ENCODE results near the gene PCSK2. TPM values are rescaled to one million over a fixed set of nuclear protein-coding genes. Genes with fewer than 3 reads are reported as not detected.
A peak's percentile ranks its signal among the peaks of the same experiment; 100 is the strongest.

Gene PCSK2
- total and polyA plus RNA-seq, 2 of the 8 experiments (the other 6 are each of a cell fraction or from before 2014, with no cell fraction given), result 1.9 to 4.2 TPM

- 0 out of 8 replicates have a peak overlapping the region, but pooled peaks of 1 of the 4 experiments have one; percentile 24 for H3K4me3 ChIP-seq (ENCODE audit: extremely low read depth in 1 of 4, insufficient read depth in 2 of 4, low read depth in 3 of 4, low read length in 4 of 4)
- no peaks in the 10 kb centered on the region for H3K79me2 ChIP-seq (ENCODE audit: control insufficient read depth in 1 of 2, insufficient read depth in 2 of 2, low read length in 2 of 2)
- H3K14ac ChIP-seq (ENCODE audit: insufficient read length), result no peak overlapping the region
- peak overlapping the region; percentile 40 to 43; a peak in 3 of 4 replicates for H3K4me2 ChIP-seq (ENCODE audit: insufficient read depth in 1 of 2, low read depth in 2 of 2, low read length in 2 of 2)
- peaks cover 0 to 1% (median under 1%) of the 10 kb centered on the region in 4 experiments; a peak in 3 of 7 replicates for H3K4me1 ChIP-seq (replicated peaks in 1 of 4; ENCODE audit: control insufficient read depth in 3 of 4, insufficient read depth in 4 of 4, low read length in 3 of 4)
- H4K91ac ChIP-seq (replicated peaks; ENCODE audit: insufficient read length, low read length), result no peak overlapping the region
- TF ChIP-seq EP300 (IDR thresholded peaks at IDR 0.05; ENCODE audit: borderline replicate concordance in 1 of 2, low read depth in 2 of 2, low read length in 2 of 2) (no peak), TEAD4 (IDR thresholded peaks at IDR 0.05; ENCODE audit: low read depth, low read length) (peak; percentile 40; the same call in 1 of the 2 replicates), ATF3 (IDR thresholded peaks at IDR 0.05; ENCODE audit: insufficient read depth, low read depth, low read length) (peak; percentile 74), SIX5 (IDR thresholded peaks at IDR 0.05; ENCODE audit: low read depth, low read length) (peak; percentile 81), JUN (IDR thresholded peaks at IDR 0.05; ENCODE audit: low read depth, low read length) (no peak), YY1 (IDR thresholded peaks at IDR 0.05; ENCODE audit: low read depth, low read length) (peak; percentile 76; the same call in 1 of the 2 replicates), CEBPB (IDR thresholded peaks at IDR 0.05; ENCODE audit: low read depth, low read length) (no peak)
- TF ChIP-seq, protein P1, sequence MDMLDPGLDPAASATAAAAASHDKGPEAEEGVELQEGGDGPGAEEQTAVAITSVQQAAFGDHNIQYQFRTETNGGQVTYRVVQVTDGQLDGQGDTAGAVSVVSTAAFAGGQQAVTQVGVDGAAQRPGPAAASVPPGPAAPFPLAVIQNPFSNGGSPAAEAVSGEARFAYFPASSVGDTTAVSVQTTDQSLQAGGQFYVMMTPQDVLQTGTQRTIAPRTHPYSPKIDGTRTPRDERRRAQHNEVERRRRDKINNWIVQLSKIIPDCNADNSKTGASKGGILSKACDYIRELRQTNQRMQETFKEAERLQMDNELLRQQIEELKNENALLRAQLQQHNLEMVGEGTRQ (IDR thresholded peaks at IDR 0.05; ENCODE audit: low read length), result peak; percentile 94
- H2BK120ac ChIP-seq (replicated peaks; ENCODE audit: low read depth, low read length), result no peak overlapping the region
- no peak overlapping the region for H2AK5ac ChIP-seq (ENCODE audit: low read depth, low read length)
- H4K5ac ChIP-seq (ENCODE audit: insufficient read length, low read depth, low read length), result no peak overlapping the region
- H2AFZ ChIP-seq (ENCODE audit: low read length), result peak overlapping the region; percentile 100
- H2BK20ac ChIP-seq (ENCODE audit: low read length), result no peak overlapping the region
- H4K20me1 ChIP-seq (replicated peaks in 1 of 2; ENCODE audit: control insufficient read depth in 1 of 2, insufficient read depth in 2 of 2, low read length in 2 of 2), result no peaks in the 10 kb centered on the region
- no peak overlapping the region for H4K8ac ChIP-seq (ENCODE audit: extremely low read depth, insufficient read depth, low read length)
- H3K56ac ChIP-seq (replicated peaks; ENCODE audit: insufficient read length, low read depth, low read length), result no peak overlapping the region
- H2BK15ac ChIP-seq (ENCODE audit: low read length), result no peak overlapping the region
- H2BK5ac ChIP-seq (ENCODE audit: low read depth, low read length), result no peak overlapping the region
- no peak overlapping the region; the same call in 1 of the 2 replicates for H3K18ac ChIP-seq (ENCODE audit: extremely low read depth, low read length)
- DNase-seq (ENCODE audit: low read depth in 1 of 2, low spot score in 2 of 2), result no peak
- H3K36me3 ChIP-seq (ENCODE audit: control insufficient read depth in 2 of 4, insufficient read depth in 4 of 4, low read length in 3 of 4), result no peaks in the 10 kb centered on the region
- peaks cover 1% of the 10 kb centered on the region; the same call in 1 of the 2 replicates for H3K23me2 ChIP-seq (ENCODE audit: low read depth, low read length)
- peak; percentile 96 for FAIRE-seq
- no peak overlapping the region for H3K4ac ChIP-seq (replicated peaks; ENCODE audit: insufficient read length, low read depth, low read length)
- H3K9ac ChIP-seq (replicated peaks in 1 of 4; ENCODE audit: extremely low read depth in 1 of 4, low read depth in 3 of 4, low read length in 3 of 4), result peak overlapping the region in 1 of 4 experiments; percentile 35; a peak in 1 of 7 replicates
- no peaks in the 10 kb centered on the region for H3K9me3 ChIP-seq (ENCODE audit: insufficient read depth in 2 of 2, low read depth in 1 of 2, low read length in 1 of 2)
- H3K79me1 ChIP-seq (ENCODE audit: low read depth, low read length), result no peaks in the 10 kb centered on the region
- peaks cover under 1 to 11% (median 8%) of the 10 kb centered on the region in 4 experiments for H3K27me3 ChIP-seq (replicated peaks in 1 of 4; ENCODE audit: control insufficient read depth in 3 of 4, extremely low read depth in 1 of 4, insufficient read depth in 3 of 4, low read length in 3 of 4)
- H3K23ac ChIP-seq (ENCODE audit: insufficient read length), result no peak overlapping the region
- H3K27ac ChIP-seq (ENCODE audit: low read depth, low read length), result no peak overlapping the region
- POLR2A ChIA-PET (ENCODE audit: partially characterized antibody), result interaction anchor here (1.0 to 1.3 kb wide), 2 partner anchors 11 to 45 kb away, joined by 3 read pairs; partner anchors contain the start of gene DSTN
- CTCF ChIA-PET (ENCODE audit: partially characterized antibody), result interaction anchor here (1.2 to 2.0 kb wide), 4 partner anchors 12 to 329 kb away, joined by 4 to 10 read pairs (median 6); no protein-coding TSS in a partner anchor
- no peak overlapping the region for H2BK12ac ChIP-seq (ENCODE audit: low read depth, low read length)
Measured at GRCh38 chr20:17525650-17526049, 298.8 kb downstream of the PCSK2 start.

All from H1 (cell line).